ENCODE results near the gene CDH6.

The CDH6 gene

GRCh38 chr5:31235381-31235780, 41.9 kb downstream of the CDH6 start:
- no peaks in the 10 kb centered on the region for H3F3A ChIP-seq (ENCODE audit: low read depth)
- H3K27me3 ChIP-seq (ENCODE audit: insufficient read depth, low read length, poor library complexity, severe bottlenecking), result no peaks in the 10 kb centered on the region
- 0 out of 2 replicates have a peak overlapping the region, but pooled peaks have one; percentile 51 for H2AFZ ChIP-seq (ENCODE audit: low read length)
- no peaks in the 10 kb centered on the region for H3K9me3 ChIP-seq (ENCODE audit: insufficient read depth, low read depth, low read length)
- no peak overlapping the region for H3K9ac ChIP-seq (ENCODE audit: low read depth, low read length, poor library complexity, severe bottlenecking)
- no peaks in the 10 kb centered on the region for H3K79me2 ChIP-seq (ENCODE audit: insufficient read depth, low read length)
- H3K4me3 ChIP-seq (ENCODE audit: low read length, poor library complexity, severe bottlenecking), result no peak overlapping the region
- H3K9me2 ChIP-seq (replicated peaks; ENCODE audit: low read depth, low read length), result no peaks in the 10 kb centered on the region
- H4K20me1 ChIP-seq (ENCODE audit: insufficient read depth, low read length, poor library complexity, severe bottlenecking), result no peaks in the 10 kb centered on the region
- no peaks in the 10 kb centered on the region for H3K36me3 ChIP-seq (ENCODE audit: insufficient read depth, low read length)
- TF ChIP-seq, protein P1, sequence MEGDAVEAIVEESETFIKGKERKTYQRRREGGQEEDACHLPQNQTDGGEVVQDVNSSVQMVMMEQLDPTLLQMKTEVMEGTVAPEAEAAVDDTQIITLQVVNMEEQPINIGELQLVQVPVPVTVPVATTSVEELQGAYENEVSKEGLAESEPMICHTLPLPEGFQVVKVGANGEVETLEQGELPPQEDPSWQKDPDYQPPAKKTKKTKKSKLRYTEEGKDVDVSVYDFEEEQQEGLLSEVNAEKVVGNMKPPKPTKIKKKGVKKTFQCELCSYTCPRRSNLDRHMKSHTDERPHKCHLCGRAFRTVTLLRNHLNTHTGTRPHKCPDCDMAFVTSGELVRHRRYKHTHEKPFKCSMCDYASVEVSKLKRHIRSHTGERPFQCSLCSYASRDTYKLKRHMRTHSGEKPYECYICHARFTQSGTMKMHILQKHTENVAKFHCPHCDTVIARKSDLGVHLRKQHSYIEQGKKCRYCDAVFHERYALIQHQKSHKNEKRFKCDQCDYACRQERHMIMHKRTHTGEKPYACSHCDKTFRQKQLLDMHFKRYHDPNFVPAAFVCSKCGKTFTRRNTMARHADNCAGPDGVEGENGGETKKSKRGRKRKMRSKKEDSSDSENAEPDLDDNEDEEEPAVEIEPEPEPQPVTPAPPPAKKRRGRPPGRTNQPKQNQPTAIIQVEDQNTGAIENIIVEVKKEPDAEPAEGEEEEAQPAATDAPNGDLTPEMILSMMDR (conservative IDR thresholded peaks at IDR 0.05; ENCODE audit: low read length), result no peak
- no peak for TF ChIP-seq EZH2phosphoT487 (IDR thresholded peaks at IDR 0.05; ENCODE audit: borderline replicate concordance)
- H3K4me1 ChIP-seq (ENCODE audit: insufficient read depth, low read length, poor library complexity, severe bottlenecking), result no peaks in the 10 kb centered on the region
- no peak overlapping the region for H3K4me2 ChIP-seq (ENCODE audit: low read depth, low read length, poor library complexity, severe bottlenecking)

DNA sequence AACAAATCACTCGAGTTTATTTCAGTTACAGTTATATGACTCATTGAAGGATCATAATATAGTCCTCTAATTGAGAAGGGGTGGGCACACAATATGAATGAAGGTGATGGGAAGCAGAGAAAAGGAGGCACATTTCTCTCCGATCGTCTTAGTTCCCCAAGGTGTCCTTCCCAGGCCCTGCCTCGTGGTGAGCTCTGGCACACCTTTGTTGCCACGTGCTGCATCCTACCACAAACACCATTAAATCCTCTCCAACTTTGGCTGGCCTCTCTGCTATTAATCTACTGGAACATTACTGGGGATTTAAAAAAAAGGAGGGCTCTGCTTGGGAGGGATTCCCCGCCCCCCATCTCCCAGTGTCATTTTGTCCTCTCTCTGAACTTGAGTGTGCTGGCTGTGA, 42.9 kb downstream of the CDH6 start:
- Histone ChIP-seq H3K4me3 (ENCODE audit: low read length, poor library complexity, severe bottlenecking) (no peak overlapping the region), H3K36me3 (ENCODE audit: insufficient read depth, low read length) (no peaks in the 10 kb centered on the region), H3K9me3 (ENCODE audit: insufficient read depth, low read depth, low read length) (no peaks in the 10 kb centered on the region), H3K9me2 (replicated peaks; ENCODE audit: low read depth, low read length) (no peaks in the 10 kb centered on the region), H3K4me2 (ENCODE audit: low read depth, low read length, poor library complexity, severe bottlenecking) (no peak overlapping the region), H4K20me1 (ENCODE audit: insufficient read depth, low read length, poor library complexity, severe bottlenecking) (no peaks in the 10 kb centered on the region), H3F3A (ENCODE audit: low read depth) (no peaks in the 10 kb centered on the region), H2AFZ (ENCODE audit: low read length) (no peak overlapping the region), H3K9ac (ENCODE audit: low read depth, low read length, poor library complexity, severe bottlenecking) (no peak overlapping the region), H3K27me3 (ENCODE audit: insufficient read depth, low read length, poor library complexity, severe bottlenecking) (no peaks in the 10 kb centered on the region), H3K79me2 (ENCODE audit: insufficient read depth, low read length) (no peaks in the 10 kb centered on the region), H3K4me1 (ENCODE audit: insufficient read depth, low read length, poor library complexity, severe bottlenecking) (no peaks in the 10 kb centered on the region)
- TF ChIP-seq, protein P1 (conservative IDR thresholded peaks at IDR 0.05; ENCODE audit: low read length), result no peak
- TF ChIP-seq EZH2phosphoT487 (IDR thresholded peaks at IDR 0.05; ENCODE audit: borderline replicate concordance), result no peak

DNA sequence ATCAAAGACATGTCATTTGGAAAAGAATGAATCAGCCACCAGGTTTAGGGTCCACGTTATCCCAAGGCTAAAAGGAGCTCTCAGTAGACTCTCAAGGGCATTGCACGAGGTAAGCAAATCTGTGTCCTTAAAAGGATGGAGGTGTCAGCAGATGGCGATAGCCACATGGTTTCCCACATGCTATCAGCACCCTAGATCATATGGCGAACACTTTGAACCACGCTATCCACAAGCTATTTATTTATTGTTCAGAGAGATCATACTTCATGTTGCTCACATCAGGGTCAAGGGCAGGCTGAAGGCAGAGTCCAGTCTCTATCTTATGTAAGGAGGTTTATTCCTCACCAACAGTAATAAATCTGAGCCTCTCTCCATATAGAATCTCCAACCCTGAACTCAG, 43.7 kb downstream of the CDH6 start:
- H2AFZ ChIP-seq (ENCODE audit: low read length), result no peak overlapping the region
- H3K79me2 ChIP-seq (ENCODE audit: insufficient read depth, low read length), result no peaks in the 10 kb centered on the region
- no peaks in the 10 kb centered on the region for H3K27me3 ChIP-seq (ENCODE audit: insufficient read depth, low read length, poor library complexity, severe bottlenecking)
- H3K4me2 ChIP-seq (ENCODE audit: low read depth, low read length, poor library complexity, severe bottlenecking), result no peak overlapping the region
- TF ChIP-seq, protein P1 (conservative IDR thresholded peaks at IDR 0.05; ENCODE audit: low read length), result peak; percentile 49
- no peak for TF ChIP-seq EZH2phosphoT487 (IDR thresholded peaks at IDR 0.05; ENCODE audit: borderline replicate concordance)
- H3K4me3 ChIP-seq (ENCODE audit: low read length, poor library complexity, severe bottlenecking), result no peak overlapping the region
- no peaks in the 10 kb centered on the region for H3K9me2 ChIP-seq (replicated peaks; ENCODE audit: low read depth, low read length)
- no peaks in the 10 kb centered on the region for H3K9me3 ChIP-seq (ENCODE audit: insufficient read depth, low read depth, low read length)
- H3F3A ChIP-seq (ENCODE audit: low read depth), result no peaks in the 10 kb centered on the region
- no peaks in the 10 kb centered on the region for H3K4me1 ChIP-seq (ENCODE audit: insufficient read depth, low read length, poor library complexity, severe bottlenecking)
- no peaks in the 10 kb centered on the region for H3K36me3 ChIP-seq (ENCODE audit: insufficient read depth, low read length)
- no peak overlapping the region for H3K9ac ChIP-seq (ENCODE audit: low read depth, low read length, poor library complexity, severe bottlenecking)
- no peaks in the 10 kb centered on the region for H4K20me1 ChIP-seq (ENCODE audit: insufficient read depth, low read length, poor library complexity, severe bottlenecking)

Measured in Loucy (cell line).